HS-27A (cell line): Measurements from ENCODE around the gene TUBD1.
"Not testable (repeated sequence)": the region's sequence is repeated elsewhere in the genome, so short reads cannot be mapped to it uniquely, and the experiment has no call there.

Experiments
- DNase-seq: peaks from one replicate; pipeline ENCODE4 v3.0.0-alpha.2; 2012; ENCODE audit warnings: low read depth, missing footprints

Gene TUBD1

DNA sequence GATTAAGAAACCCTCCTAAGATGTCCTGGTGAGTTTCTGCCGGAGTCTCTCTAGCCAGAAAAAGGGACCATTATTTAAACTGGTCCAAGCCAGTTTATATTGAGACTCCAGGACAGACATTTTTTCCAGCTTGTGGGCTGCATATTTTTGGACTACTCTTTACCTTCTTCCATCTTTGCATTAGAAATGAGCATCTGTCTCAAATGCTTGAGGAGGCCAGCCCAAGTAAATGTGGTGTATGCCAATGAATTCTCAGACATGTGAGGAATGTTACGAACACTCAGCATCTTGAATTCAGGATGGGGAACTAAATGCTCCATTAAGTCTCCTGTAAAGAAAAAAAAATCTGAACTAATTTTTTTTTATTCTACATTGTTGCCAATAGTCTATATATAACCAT is 18.4 kb downstream of the TUBD1 start:
- DNase-seq: no peak

DNA sequence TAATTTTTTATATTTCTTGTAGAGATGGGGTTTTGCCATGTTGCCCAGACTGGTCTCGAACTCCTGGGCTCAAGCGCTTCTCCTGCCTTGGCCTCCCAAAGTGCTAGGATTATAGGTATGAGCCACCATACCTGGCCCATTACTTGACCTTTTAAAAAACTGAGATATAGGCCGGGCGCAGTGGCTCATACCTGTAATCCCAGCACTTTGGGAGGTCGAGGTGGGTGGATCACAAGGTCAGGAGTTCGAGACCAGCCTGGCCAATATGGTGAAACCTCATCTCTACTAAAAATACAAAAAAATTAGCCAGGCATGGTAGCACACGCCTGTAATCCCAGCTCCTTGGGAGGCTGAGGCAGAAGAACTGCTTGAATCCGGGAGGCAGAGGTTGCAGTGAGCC is 19.3 kb downstream of the TUBD1 start:
- not testable (repeated sequence) for DNase-seq

DNA sequence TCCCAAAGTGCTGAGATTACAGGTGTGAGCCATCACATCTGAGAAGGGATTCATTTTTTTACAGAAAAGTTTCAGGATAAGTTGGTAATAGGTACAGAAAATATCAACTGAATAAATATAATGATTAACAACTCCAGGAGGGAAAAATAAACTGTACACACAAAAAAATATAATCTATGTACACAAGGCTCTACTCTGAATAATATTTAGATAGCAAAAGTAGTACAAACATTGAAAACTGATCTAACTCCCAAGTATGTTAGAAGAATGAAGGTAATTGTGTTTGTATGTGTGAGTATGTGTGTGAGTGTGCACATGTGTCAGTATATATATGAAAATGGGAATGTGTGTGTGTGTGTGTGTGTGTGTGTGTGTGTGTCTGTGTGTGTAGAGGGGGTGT is 20.4 kb downstream of the TUBD1 start:
- DNase-seq: no peak

DNA sequence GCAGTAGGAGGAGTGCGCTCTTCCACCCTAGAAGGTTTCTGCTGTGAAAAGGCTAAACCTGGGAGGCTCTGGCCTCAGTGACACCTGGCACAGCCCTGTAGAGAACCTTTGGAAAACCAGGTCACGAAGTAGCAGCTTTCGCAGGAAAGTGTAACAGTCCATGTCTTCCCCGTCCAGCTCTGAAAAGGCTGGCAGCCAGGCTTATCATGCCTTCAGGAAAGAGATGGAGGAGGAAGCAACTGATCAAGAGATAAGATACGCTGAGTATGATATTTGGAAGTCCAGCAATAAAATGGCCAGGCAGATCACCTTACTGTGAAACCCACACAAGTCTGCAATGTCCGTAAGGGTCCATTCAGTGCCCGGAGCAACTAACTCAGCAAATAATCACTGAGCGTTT is 22.3 kb downstream of the TUBD1 start:
- DNase-seq: no peak

DNA sequence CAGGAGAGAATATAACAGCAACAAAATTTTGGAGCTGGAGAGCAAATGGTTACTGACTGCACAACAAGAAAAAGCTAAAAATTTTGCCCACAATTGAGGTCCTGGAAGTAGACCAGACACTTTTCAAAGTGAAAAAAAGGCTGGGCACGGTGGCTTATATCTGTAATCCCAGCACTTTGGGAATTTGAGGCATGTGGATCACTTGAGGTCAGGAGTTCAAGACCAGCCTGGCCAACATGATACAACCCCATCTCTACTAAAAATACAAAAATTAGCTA is 22.9 kb downstream of the TUBD1 start:
- no peak for DNase-seq

DNA sequence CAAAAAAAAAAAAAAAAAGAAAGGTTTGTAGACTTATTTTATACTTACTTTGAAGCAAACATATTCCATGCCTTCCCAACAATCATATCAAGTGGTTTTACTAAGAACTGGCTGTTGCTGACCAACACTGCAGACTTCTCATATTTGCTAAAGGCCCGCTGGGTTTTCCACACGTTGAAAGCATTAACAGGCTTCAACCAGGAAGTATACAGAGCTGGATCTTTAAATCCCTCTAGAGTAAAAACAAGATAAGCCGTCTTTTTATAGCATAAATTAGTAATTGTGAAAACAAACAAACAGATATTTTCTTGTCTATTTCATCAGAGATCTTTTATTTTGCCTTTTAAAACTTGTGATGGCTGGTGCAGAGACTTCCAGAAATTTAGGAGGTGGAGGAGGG is 29.1 kb downstream of the TUBD1 start:
- DNase-seq: no peak

DNA sequence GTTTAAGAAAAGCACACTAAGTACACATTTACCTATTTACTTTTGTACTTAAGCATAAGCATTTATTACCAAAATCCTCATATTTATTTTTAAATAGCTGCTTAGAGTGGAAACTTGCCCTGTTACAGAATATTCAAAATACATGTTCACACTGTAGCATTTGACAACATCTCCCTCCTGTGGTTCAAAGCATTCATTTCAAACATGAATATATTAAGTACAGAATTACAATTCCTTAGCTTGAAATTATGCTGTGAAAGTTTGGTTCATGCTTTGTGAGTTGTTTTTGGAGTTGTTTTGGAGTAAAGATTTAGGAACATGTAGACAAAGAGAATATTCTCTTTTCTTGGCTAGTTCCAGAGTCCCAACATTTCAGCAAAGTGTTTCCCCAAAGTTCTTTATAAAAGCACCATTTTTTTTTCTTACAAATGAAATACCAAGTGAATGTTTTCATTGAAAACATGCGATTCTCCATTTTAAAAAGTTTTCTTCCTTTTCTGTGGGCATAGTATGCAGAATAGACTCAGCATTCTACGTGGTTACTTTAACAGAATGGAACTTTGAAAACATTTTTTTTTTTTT is 33.2 kb downstream of the TUBD1 start:
- DNase-seq: peak; percentile 33

DNA sequence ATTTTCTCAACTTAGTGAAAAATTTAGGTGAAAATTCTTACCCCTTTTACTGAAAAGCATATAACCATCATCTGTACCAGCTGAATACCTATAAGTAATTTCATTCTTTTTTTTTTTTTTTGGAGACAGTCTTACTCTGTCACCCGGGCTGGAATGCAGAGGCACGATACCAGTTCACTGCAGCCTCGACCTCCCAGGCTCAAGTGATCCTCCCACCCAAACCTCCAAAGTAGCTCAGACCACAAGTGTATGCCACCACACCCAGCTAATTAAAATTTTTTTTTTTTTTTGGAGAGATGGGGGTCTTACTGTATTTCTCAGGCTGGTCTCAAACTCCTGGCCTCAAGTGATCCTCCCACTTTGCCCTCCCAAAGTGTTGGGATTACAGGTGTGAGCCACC is 33.8 kb downstream of the TUBD1 start:
- DNase-seq: no peak

DNA sequence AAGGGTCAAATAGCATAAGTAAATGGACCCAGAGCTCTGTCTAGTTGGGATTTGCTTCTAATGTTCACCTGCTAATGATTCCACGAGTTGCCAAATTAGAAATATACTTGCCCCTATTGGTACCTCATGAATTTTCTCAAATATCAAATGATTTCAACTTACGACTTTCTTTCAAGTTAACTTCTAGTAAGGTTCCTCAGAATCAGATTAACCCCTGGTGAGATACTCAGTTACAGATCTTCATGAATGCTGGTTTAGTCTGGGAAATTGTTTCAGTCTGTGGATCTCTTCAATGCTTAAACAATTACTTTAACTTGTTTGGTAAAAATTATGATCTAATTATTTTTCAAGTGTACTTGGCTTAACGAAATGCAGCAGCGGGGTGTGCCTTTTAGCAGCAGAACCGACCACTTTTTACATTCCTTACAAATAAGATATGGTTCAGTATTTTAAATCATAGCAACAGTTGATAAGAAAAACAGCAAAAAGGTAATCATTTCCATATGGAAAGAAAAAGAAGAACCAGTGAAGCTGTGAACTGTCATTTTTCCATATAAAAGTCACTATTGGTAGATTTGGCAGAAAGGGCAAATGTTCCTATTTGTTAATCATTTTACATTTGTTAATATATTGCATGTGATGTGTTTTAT is 34.5 kb downstream of the TUBD1 start:
- DNase-seq: no peak

DNA sequence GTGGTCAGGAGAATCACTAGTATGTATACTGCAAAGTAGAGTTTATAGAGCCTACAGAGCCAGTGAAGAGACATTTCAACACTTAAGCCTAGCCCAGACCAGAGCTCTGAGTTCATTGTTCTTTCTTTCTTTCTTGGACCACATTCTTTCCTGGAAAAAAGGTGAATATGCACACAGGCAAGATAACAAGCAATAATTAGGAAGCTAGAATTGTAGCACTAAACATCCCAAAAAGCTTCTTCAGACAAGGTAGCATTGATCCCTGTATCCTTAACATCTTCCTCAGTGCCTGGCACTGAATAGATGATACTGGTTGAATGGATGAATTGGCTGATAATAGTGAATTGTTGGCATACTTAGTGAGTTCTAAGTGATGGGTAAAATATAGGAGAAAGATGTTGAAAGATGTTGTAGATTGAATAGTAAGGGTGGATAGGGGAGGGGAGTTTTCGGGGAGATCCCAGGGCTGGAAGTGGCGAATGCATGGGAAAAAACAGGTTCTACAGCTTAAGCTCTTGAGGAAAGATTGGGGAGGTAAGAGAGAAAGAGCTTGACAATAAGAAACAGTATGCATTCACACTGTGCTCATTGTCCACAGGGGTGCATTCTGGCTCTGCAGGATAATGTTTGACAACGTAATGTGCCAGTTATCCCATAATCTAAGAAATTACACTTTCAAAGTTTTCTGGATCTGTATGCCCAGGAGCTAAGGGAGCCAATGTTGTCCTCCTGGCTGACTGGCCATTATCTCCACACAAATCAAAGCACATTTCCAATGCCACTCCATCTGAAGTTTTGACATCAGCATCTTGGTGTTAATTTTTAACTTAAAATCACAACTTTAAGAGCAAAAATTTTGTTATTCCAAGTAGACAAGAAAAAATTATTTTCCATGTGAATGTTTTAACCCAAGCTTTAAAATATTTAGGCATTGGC is 35.6 kb downstream of the TUBD1 start:
- no peak for DNase-seq

DNA sequence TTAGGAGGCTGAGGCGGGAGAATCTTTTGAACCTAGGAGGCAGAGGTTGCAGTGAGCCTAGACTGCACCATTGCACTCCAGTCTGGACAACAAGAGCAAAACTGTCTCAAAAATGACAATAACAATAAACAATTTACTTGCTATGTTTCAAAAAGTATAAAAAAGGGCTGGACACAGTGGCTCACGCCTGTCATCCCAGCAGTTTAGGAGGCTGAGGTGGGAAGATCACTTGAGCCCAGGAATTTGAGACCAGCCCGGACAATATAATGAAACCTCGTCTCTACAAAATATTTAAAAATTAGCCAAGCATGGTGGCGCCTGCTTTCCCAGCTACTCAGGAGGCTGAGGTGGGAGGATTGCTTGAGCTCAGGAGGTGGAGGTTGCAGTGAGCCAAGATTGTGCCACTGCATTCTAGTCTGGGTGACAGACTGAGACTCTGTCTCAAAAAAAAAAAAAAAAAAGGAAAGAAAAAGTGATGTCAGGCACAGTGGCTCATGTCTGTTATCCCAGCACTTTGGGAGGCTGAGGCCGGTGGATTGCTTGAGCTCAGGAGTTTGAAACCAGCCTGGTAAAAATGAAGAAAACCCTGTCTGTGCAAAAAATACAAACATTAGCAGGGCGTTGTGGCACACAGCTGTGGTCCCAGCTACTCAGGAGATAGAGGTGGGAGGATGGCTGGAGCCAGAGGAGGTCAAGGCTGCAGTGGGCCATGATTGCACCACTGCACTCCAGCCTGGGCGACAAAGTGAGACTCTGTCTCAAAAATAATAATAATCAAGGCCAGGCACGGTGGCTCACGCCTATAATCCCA is 38.6 kb downstream of the TUBD1 start:
- not testable (repeated sequence) for DNase-seq

DNA sequence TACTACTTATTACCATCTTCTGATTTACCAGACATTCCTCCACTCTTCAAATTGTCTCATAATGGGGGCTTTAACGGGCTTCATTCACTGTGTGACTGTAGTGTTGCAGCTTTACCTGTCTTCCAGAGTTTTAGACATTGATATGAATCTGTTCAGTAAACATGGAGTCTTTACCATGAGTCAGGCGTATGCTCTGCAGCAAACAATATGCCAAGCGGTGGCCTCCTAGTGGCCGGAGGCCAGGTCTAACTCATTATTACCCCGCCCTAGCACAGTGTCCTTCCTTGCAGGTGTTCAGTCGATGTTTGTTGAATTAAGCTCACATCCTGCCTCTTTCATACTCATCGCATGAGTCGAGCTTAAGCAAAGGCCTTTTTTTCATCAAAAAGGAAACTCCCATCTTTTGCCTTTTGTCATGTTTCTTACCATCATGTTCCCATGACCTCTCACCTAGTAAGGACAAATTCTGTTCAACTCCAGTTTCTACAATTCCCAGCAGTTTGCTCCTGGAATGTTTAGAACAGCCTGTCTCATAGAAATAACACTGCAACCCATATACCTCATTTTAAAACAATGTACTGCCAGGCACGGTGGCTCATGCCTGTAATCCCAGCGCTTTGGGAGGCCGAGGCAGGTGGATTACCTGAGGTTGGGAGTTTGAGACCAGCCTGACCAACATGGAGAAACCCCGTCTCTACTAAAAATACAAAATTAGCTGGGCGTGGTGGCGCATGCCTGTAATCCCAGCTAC is 39.4 kb downstream of the TUBD1 start:
- no peak for DNase-seq

DNA sequence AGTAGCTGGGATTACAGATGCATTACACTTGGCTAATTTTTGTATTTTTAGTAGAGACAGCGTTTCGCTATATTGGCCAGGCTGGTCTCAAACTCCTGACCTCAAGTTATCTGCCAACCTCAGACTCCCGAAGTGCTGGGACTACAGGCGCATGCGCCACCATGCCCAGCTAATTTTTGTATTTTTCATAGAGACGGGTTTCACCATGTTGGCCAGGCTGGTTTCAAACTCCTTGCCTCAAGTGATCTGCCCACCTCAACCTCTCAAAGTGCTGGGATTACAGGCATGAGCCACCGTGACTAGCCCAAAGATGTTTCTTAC is 39.9 kb downstream of the TUBD1 start:
- DNase-seq: not testable (repeated sequence)

DNA sequence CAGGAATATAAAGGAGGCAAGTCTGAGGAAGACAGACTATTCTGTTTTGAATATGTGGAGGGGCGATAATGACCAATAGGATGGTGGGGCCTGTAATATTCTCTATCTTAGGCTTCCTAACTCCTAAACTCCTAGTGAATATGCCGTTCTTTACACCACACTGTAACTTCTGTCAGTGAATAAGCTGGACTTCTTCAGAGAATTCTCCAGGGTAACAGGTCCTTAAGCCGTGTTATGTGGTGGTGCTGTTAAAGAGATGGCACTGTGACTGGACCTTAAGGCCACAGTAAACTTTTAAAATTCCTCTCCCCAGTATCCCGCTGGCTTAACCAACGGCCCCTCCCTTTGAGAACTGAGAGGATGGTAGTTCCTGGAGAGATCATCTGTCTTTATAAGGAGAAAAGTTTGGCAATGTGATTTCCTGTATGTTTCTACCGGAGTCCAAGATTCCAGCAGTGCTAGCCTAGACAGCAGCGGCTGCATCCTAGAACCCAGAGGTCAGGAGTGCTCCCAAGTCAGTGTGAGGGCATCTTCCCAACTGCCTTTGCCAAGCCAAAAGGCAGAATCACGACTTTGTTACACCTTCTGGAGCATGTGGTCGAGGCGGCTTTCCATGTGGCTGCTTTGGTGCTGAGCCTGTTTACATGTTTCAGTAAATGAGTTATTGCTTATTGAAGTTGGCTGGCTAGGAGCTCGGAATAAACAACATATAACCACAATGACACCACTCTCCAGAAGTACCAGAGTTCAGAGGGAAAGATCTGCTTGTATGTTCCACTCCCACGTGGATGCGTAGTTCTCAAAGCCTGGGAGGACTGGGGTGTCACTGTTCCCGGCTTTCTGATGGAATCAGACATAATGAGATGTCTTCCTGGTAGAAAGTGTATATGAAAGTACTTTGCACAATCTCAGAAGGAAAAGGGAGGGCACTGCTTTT is 41.0 kb downstream of the TUBD1 start:
- DNase-seq: no peak

DNA sequence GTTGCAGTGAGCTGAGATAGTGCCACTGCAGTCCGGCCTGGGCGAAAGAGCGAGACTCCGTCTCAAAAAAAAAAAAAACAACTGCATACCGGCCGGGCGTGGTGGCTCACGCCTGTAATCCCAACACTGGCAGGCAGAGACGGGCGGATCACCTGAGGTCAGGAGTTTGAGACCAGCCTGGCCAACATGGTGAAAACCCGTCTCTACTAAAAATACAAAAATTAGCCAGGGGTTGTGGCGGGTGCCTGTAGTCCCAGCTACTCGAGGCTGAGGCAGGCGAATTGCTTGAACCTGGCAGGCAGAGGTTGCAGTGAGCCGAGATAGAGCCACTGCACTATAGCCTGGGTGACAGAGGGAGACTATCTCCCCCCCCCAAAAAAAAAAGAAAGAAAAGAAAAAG is 42.4 kb downstream of the TUBD1 start:
- not testable (repeated sequence) for DNase-seq

DNA sequence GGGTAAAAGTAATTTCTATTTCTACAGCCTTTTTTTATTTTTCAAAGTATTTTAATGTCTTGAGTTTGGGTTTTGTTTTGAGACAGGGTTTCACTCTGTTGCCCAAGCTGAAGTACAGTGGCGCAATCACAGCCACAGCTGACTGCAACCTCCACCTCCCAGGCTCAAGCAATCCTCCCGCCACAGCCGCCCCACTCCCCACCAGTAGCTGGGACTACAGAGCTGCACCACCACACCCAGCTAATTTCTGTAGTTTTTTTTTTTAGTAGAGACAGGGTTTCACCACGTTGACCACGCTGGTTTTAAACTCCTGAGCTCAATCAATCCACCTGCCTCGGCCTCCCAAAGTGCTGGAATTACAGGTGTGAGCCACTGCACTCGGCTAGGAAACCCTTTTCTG is 44.0 kb downstream of the TUBD1 start:
- DNase-seq: no peak

DNA sequence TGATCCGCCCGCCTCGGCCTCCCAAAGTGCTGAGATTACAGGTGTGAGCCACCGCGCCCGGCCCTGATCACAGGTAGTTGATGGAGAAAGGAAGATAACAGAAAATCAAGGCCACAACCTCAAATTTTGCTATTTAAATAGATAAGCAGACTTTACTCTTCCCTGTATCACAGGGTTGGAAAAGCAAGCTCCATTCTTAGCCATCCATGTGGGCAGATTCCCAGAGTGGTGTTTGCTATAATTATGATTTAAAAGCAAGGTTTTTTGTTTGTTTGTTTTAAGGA is 44.4 kb downstream of the TUBD1 start:
- no peak for DNase-seq

DNA sequence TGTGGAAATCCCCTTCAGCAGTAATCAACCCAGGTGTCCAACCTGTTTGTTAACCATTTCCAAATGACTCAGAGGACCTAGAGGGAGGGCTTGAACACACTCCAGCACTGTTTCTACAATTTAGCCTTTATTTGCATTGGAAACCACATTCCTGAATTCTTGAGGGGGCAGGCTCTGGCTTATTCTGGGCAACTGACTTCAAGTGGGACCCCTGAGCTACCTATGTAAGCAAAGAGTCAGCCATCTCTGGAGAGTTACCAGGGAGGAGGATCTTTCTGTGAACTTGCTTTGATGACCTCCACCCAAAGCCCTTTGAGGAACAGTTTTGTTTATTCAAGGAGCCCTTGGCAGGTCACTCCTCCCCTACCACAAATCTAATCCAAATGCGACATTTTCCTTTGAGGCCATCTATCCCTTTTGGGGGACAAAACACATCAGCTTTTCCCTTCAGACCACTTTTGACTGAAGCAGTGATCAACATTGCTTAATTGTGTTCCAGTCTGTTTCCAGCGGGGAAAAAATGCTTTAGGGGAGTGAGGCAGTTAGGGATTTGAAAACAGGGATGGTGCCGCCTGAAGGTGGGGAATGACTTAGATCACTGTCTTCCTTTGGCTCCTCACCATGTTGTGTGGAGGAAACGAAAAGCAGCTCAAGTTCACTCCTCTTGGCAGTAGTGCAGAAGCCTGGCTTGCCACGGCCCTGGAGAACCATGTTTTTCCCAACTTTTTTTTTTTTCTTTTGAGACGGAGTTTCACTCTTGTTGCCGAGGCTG is 46.2 kb downstream of the TUBD1 start:
- DNase-seq: no peak

DNA sequence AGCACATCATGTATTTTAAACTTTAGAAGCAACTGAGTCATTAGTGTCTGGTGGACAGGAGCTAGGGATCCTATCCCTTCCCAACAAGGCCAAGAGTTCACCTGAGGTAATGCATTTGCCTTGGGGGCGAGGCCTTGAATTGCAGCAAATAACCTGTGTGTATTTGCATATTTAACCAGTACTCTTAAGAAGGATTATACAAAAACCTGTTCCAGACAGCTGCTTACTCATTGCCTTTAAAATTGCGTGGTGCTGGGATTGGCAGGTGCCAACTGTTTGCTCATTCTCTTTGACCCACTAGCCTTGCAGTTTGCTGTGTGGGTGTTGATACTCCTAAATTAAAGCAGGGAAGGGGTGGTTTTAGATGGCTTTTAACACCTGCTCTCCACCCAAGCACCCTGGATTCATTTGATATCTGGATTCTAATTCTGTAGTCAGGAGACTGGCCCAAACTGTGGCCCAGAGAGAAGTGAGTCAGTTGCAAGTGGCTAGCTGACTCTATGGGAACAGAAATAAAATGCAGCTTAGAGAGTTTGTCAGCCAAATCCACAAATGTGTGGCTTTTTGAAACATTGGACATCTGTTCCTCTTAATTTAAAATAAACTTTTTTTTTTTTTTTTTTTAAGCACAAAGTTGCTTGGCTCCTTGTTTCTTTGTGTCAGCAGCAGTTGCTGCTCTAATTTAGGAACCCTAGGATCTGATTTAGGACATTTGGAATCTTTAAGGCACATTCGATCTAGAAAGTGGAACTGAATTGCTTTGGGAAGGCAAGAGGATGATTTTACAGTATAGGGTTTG is 46.9 kb downstream of the TUBD1 start:
- no peak for DNase-seq
